NCI-H2107 (cell line): ENCODE data around the gene KCP.
"Not testable (repeated sequence)": the region's sequence is repeated elsewhere in the genome, so short reads cannot be mapped to it uniquely, and the experiment has no call there.

Experiments
- DNase-seq: peaks from one replicate; lab custom pipeline; 2025; lab: John Stamatoyannopoulos, UW

The KCP gene

GRCh38 chr7:128921866-128922440 is 11.4 kb upstream of the KCP start:
- DNase-seq: no peak

- DNase-seq: no peak
Measured at GRCh38 chr7:128920913-128921582, 10.5 kb upstream of the KCP start.

- DNase-seq: no peak
Measured at GRCh38 chr7:128919881-128920799, 9.6 kb upstream of the KCP start.

- DNase-seq: no peak
Measured at GRCh38 chr7:128919241-128919640, 8.7 kb upstream of the KCP start.

GRCh38 chr7:128918016-128918665 is 7.6 kb upstream of the KCP start:
- DNase-seq: no peak

- no peak for DNase-seq
Measured at GRCh38 chr7:128917122-128917521, 6.6 kb upstream of the KCP start.

GRCh38 chr7:128916643-128916915 is 6.1 kb upstream of the KCP start:
- no peak for DNase-seq

GRCh38 chr7:128915841-128916642 is 5.5 kb upstream of the KCP start:
- DNase-seq: no peak

GRCh38 chr7:128915271-128915819 is 4.8 kb upstream of the KCP start:
- no peak for DNase-seq

- DNase-seq: no peak
Measured at GRCh38 chr7:128914566-128915151, 4.2 kb upstream of the KCP start.

- DNase-seq: no peak
Measured at GRCh38 chr7:128913870-128914565, 3.5 kb upstream of the KCP start.

- DNase-seq: not testable (repeated sequence)
Measured at GRCh38 chr7:128912709-128913495, 2.4 kb upstream of the KCP start.

GRCh38 chr7:128912281-128912680 is 1.8 kb upstream of the KCP start:
- DNase-seq: no peak

GRCh38 chr7:128911423-128912031 is 1.0 kb upstream of the KCP start:
- DNase-seq: no peak

- DNase-seq: no peak
Measured at GRCh38 chr7:128909625-128910568, 612 bp downstream of the KCP start.

- DNase-seq: no peak
Measured at GRCh38 chr7:128908750-128909624, 1.5 kb downstream of the KCP start.
